MCF 10A (cell line): ENCODE measurements around the gene PALLD. TPM values are rescaled to one million over a fixed set of nuclear protein-coding genes. Genes with fewer than 3 reads are reported as not detected.

Experiments used
- BruUV-seq: library from RNA; stranded (reverse); fragments of 400-500 nt; replicated peaks from 2 replicates; lab custom pipeline; 2021; lab: Mats Ljungman, UMichigan
- CTCF ChIA-PET: fragments of 300-600 bp; sonication (Branson Sonifier 250); formaldehyde crosslinking; extraction: SDS; loops from one replicate; lab custom pipeline; 2021; ENCODE audit warnings: antibody characterized with exemption, inconsistent platforms; lab: Yijun Ruan, JAX
- POLR2A ChIA-PET: fragments of 300-600, 350-650 bp; sonication (Branson Sonifier 250); formaldehyde crosslinking; extraction: SDS; loops from one replicate; lab custom pipeline; 2020; ENCODE audit warnings: antibody characterized with exemption, inconsistent platforms; lab: Yijun Ruan, JAX
- DNase-seq: peaks from one replicate; pipeline ENCODE4 v3.0.0-alpha.2; 2018; ENCODE audit not compliant: unreplicated experiment
- H3K27ac Mint-ChIP-seq: one replicate; pipeline ENCODE4 v1.8.0; 2022; ENCODE audit warnings: mild to moderate bottlenecking, low read depth, mixed read lengths; ENCODE audit not compliant: unreplicated experiment
- H3K27me3 Mint-ChIP-seq: one replicate; pipeline ENCODE4 v1.8.0; 2022; ENCODE audit warnings: mixed read lengths; ENCODE audit not compliant: insufficient read depth, unreplicated experiment
- H3K36me3 Mint-ChIP-seq: one replicate; pipeline ENCODE4 v1.8.0; 2022; ENCODE audit warnings: mild to moderate bottlenecking, moderate library complexity, mixed read lengths; ENCODE audit not compliant: insufficient read depth, unreplicated experiment
- H3K4me1 Mint-ChIP-seq: one replicate; pipeline ENCODE4 v1.8.0; 2022; ENCODE audit warnings: mixed read lengths; ENCODE audit not compliant: insufficient read depth, unreplicated experiment
- H3K4me3 Mint-ChIP-seq: one replicate; pipeline ENCODE4 v1.8.0; 2022; ENCODE audit warnings: mild to moderate bottlenecking, moderate library complexity, mixed read lengths; ENCODE audit not compliant: unreplicated experiment
- H3K9me3 Mint-ChIP-seq: one replicate; pipeline ENCODE4 v1.8.0; 2022; ENCODE audit warnings: mixed read lengths; ENCODE audit not compliant: unreplicated experiment
- intact Hi-C: fragments of 100-400 bp; cut with micrococcal nuclease; formaldehyde crosslinking; loops from 2 replicates; pipeline ENCODE4 v1.14.1; 2022
- total RNA-seq: library from RNA; stranded (reverse); gene quantifications from 2 replicates; pipeline ENCODE4 v1.2.3, GENCODE V29; 2022
- TF ChIP-seq, protein P1 (sequence below): fragments of 200-600 bp; IDR thresholded peaks from one replicate; pipeline ENCODE4 v1.8.0; 2022; ENCODE audit warnings: antibody characterized with exemption, mild to moderate bottlenecking; ENCODE audit not compliant: unreplicated experiment

The PALLD gene
- total RNA-seq, 1 experiment from 2014 or later = 191 TPM

DNA sequence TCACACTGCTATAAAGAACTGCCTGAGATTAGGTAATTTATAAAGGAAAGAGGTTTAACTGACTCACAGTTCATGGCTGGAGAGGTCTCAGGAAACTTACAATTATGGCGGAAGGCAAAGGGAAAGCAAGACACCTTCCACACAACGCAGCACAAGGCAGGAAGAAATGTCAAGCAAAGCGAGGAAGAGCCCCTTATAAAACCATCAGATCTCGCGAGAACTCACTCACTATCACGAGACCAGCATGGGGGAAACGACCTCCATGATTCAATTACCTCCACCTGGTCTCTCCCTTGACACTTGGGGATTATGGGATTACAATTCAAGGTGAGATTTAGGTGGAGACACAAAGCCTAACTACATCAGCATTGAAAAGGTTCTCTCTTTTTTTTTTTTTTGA, 39.6 kb downstream of the PALLD start:
- POLR2A ChIA-PET = no interaction called here
- no peak overlapping the region for H3K27ac Mint-ChIP-seq
- CTCF ChIA-PET = interaction anchor here (0.6 kb wide), 1 partner anchor 18 kb away, joined by 3 read pairs; no protein-coding TSS in a partner anchor
- H3K4me3 Mint-ChIP-seq = no peak overlapping the region
- no peaks in the 10 kb centered on the region for H3K27me3 Mint-ChIP-seq
- intact Hi-C loops = no loop called here
- no peaks in the 10 kb centered on the region for H3K36me3 Mint-ChIP-seq
- no peak for DNase-seq
- no TSS peak for BruUV-seq
- H3K9me3 Mint-ChIP-seq = no peaks in the 10 kb centered on the region
- no peaks in the 10 kb centered on the region for H3K4me1 Mint-ChIP-seq
- TF ChIP-seq, protein P1, sequence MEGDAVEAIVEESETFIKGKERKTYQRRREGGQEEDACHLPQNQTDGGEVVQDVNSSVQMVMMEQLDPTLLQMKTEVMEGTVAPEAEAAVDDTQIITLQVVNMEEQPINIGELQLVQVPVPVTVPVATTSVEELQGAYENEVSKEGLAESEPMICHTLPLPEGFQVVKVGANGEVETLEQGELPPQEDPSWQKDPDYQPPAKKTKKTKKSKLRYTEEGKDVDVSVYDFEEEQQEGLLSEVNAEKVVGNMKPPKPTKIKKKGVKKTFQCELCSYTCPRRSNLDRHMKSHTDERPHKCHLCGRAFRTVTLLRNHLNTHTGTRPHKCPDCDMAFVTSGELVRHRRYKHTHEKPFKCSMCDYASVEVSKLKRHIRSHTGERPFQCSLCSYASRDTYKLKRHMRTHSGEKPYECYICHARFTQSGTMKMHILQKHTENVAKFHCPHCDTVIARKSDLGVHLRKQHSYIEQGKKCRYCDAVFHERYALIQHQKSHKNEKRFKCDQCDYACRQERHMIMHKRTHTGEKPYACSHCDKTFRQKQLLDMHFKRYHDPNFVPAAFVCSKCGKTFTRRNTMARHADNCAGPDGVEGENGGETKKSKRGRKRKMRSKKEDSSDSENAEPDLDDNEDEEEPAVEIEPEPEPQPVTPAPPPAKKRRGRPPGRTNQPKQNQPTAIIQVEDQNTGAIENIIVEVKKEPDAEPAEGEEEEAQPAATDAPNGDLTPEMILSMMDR = no peak

DNA sequence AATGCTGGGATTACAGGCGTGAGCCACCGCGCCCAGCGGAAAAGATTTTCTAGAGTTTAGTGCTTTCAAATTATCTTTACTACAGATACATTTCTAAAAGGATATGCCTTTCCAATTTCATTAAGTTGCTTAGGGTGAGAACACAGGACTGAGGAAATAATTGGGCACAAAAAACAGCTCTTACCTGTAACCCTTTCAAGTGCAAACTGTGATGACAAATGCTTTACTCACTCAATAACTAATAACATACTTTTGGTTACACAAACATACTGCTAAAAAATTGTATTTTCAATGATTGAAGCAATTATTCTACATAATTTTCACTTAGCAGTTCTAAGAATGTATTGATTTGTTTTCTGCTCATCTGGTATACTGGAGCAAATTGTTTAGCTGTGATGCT, 40.2 kb downstream of the PALLD start:
- intact Hi-C loops = no loop called here
- H3K4me1 Mint-ChIP-seq = no peaks in the 10 kb centered on the region
- TF ChIP-seq, protein P1 = no peak

DNA sequence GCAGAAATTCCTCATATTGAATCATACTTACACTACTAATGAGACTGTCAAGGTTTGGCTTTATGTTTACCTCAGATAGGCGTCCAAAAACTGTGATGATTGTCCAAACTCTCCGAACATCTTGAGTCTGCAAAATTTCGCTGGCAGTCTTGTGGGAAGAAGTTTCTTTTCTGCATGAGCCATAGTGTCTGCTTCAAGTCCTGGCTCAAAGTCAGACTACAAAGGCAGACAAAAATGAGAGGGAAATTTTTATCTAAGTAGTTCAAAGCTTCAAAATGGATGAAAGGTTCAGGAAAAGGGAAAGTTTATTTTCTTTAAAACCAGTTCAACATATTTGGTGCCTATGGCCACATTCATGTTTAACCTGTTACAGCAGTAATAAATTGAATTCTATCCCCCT, 40.7 kb downstream of the PALLD start:
- no TSS peak for BruUV-seq
- ChIA-PET POLR2A (interaction anchor here (0.6 to 2.0 kb wide), 6 partner anchors 14 to 461 kb away, joined by 3 to 5 read pairs (median 3); no protein-coding TSS in a partner anchor), CTCF (no interaction called here)
- intact Hi-C loops = no loop called here
- Mint-ChIP-seq H3K9me3 (no peaks in the 10 kb centered on the region), H3K36me3 (no peaks in the 10 kb centered on the region), H3K27ac (no peak overlapping the region), H3K27me3 (no peaks in the 10 kb centered on the region), H3K4me1 (no peaks in the 10 kb centered on the region), H3K4me3 (no peak overlapping the region)
- TF ChIP-seq, protein P1 = no peak
- no peak for DNase-seq

More for the DNA sequence above, 40.2 kb downstream of the PALLD start:
- no TSS peak for BruUV-seq
- Mint-ChIP-seq H3K36me3 (no peaks in the 10 kb centered on the region), H3K27ac (no peak overlapping the region), H3K4me3 (no peak overlapping the region), H3K9me3 (no peaks in the 10 kb centered on the region), H3K27me3 (no peaks in the 10 kb centered on the region)
- POLR2A ChIA-PET = interaction anchor here (0.8 to 2.0 kb wide), 3 partner anchors 13 to 21 kb away, joined by 3 to 5 read pairs (median 5); no protein-coding TSS in a partner anchor
- CTCF ChIA-PET = interaction anchor here (0.6 kb wide), 1 partner anchor 17 kb away, joined by 3 read pairs; no protein-coding TSS in a partner anchor
- no peak for DNase-seq

DNA sequence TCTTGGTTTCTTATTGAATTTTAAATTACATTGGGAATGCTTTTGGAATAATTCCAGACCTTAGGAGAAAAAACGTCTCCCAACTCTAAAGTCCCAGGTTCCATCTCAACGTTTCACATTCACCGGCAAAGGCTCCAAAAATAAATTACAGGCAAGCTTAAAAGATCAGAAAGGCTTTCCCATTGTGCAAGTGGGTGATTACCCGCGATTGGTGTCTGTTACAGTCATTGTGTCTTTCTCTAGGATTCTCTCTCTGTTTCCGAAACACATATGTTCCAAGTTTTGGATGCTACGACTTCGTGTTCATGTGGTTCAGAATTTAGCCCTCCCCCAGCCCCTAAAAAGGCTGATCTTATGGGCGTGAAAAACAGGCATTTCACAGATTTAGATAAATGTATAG, 41.8 kb downstream of the PALLD start:
- Mint-ChIP-seq H3K4me3 (no peak overlapping the region), H3K9me3 (no peaks in the 10 kb centered on the region), H3K27ac (no peak overlapping the region), H3K36me3 (no peaks in the 10 kb centered on the region), H3K27me3 (no peaks in the 10 kb centered on the region), H3K4me1 (no peaks in the 10 kb centered on the region)
- BruUV-seq = no TSS peak
- intact Hi-C loops = no loop called here
- POLR2A ChIA-PET = interaction anchor here (0.8 to 2.0 kb wide), 5 partner anchors 12 to 200 kb away, joined by 3 to 5 read pairs (median 3); no protein-coding TSS in a partner anchor
- no peak for DNase-seq
- CTCF ChIA-PET = interaction anchor here (1.0 kb wide), 1 partner anchor 15 kb away, joined by 4 read pairs; no protein-coding TSS in a partner anchor
- TF ChIP-seq, protein P1 = no peak
